Measurements from ENCODE around the gene PAPPA.

The PAPPA gene

GRCh38 chr9:116334546-116335150 lies 181.1 kb downstream of the PAPPA start:
- Histone ChIP-seq H3K4ac (ENCODE audit: low read depth, low read length) (no peak overlapping the region), H2BK5ac (ENCODE audit: low read length) (no peak overlapping the region), H3K9ac (ENCODE audit: low read length) (no peak overlapping the region), H3K79me1 (ENCODE audit: low read length) (no peaks in the 10 kb centered on the region), H3K4me2 (ENCODE audit: low read length) (no peak overlapping the region), H3K27ac (ENCODE audit: low read depth, low read length) (no peak overlapping the region), H3K18ac (ENCODE audit: low read length) (no peak overlapping the region), H3K27me3 (ENCODE audit: insufficient read depth, low read length, poor library complexity) (no peaks in the 10 kb centered on the region), H3K4me1 (ENCODE audit: control insufficient read depth, low read depth, low read length) (peaks cover 3% of the 10 kb centered on the region), H3K79me2 (ENCODE audit: control insufficient read depth, insufficient read depth, low read length) (no peaks in the 10 kb centered on the region), H3K56ac (ENCODE audit: low read length) (no peak overlapping the region), H2BK120ac (ENCODE audit: low read depth, low read length) (no peak overlapping the region), H3K4me3 (ENCODE audit: low read length) (no peak overlapping the region), H3K36me3 (ENCODE audit: control insufficient read depth, insufficient read depth, low read length) (no peaks in the 10 kb centered on the region), H2AK5ac (ENCODE audit: low read length) (no peak overlapping the region), H4K8ac (ENCODE audit: low read depth, low read length) (no peak overlapping the region), H4K5ac (ENCODE audit: low read length) (no peak overlapping the region), H3K23ac (ENCODE audit: low read length) (no peak overlapping the region), H2BK15ac (replicated peaks; ENCODE audit: low read depth) (no peak overlapping the region)
- no CpG with 5 or more reads among the region's 19 CpGs for WGBS (ENCODE audit: extremely low coverage, insufficient coverage, low lambda C conversion rate)
- DNase-seq, result no peak

DNA sequence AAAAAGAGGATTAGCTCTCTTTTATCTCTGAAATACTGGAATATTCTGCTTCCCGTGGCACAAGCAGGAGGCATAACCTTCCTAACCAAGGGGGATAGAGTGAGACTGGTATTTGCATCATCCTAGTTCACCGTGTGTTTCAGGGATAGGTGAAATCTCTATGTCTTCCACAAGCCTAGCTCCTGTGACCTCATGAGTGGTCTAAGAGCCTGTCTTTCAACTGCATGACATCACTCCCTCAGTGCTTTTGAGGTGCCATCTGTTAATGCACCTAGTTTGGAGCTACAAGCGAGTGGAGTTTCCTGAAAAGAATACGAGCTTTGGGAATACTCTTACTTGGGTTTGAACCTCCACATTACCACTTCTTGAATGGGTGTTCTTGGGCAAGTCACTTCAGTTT lies 181.8 kb downstream of the PAPPA start:
- WGBS (ENCODE audit: extremely low coverage, insufficient coverage, low lambda C conversion rate), result no CpG with 5 or more reads among the region's 4 CpGs

GRCh38 chr9:116336133-116336862 lies 182.7 kb downstream of the PAPPA start:
- no peak overlapping the region for H2AK5ac ChIP-seq (ENCODE audit: low read length)
- H2BK5ac ChIP-seq (ENCODE audit: low read length), result no peak overlapping the region
- H3K9ac ChIP-seq (ENCODE audit: low read length), result no peak overlapping the region
- H4K5ac ChIP-seq (ENCODE audit: low read length), result no peak overlapping the region
- no peak overlapping the region for H3K4me2 ChIP-seq (ENCODE audit: low read length)
- no peak overlapping the region for H2BK15ac ChIP-seq (replicated peaks; ENCODE audit: low read depth)
- no peaks in the 10 kb centered on the region for H3K79me2 ChIP-seq (ENCODE audit: control insufficient read depth, insufficient read depth, low read length)
- H3K4me1 ChIP-seq (ENCODE audit: control insufficient read depth, low read depth, low read length), result peaks cover 3% of the 10 kb centered on the region
- no peaks in the 10 kb centered on the region for H3K27me3 ChIP-seq (ENCODE audit: insufficient read depth, low read length, poor library complexity)
- no peak overlapping the region for H3K56ac ChIP-seq (ENCODE audit: low read length)
- no peak for DNase-seq
- H2BK120ac ChIP-seq (ENCODE audit: low read depth, low read length), result no peak overlapping the region
- no peak overlapping the region for H3K4me3 ChIP-seq (ENCODE audit: low read length)
- no peak overlapping the region for H3K18ac ChIP-seq (ENCODE audit: low read length)
- no peak overlapping the region for H3K23ac ChIP-seq (ENCODE audit: low read length)
- no CpG with 5 or more reads among the region's 7 CpGs for WGBS (ENCODE audit: extremely low coverage, insufficient coverage, low lambda C conversion rate)
- H3K36me3 ChIP-seq (ENCODE audit: control insufficient read depth, insufficient read depth, low read length), result no peaks in the 10 kb centered on the region
- H4K8ac ChIP-seq (ENCODE audit: low read depth, low read length), result no peak overlapping the region
- no peak overlapping the region for H3K4ac ChIP-seq (ENCODE audit: low read depth, low read length)
- H3K27ac ChIP-seq (ENCODE audit: low read depth, low read length), result no peak overlapping the region
- H3K79me1 ChIP-seq (ENCODE audit: low read length), result no peaks in the 10 kb centered on the region

More for the DNA sequence above, 181.8 kb downstream of the PAPPA start:
- no peak overlapping the region for H2BK5ac ChIP-seq (ENCODE audit: low read length)
- H4K8ac ChIP-seq (ENCODE audit: low read depth, low read length), result no peak overlapping the region
- H3K4ac ChIP-seq (ENCODE audit: low read depth, low read length), result no peak overlapping the region
- H3K56ac ChIP-seq (ENCODE audit: low read length), result no peak overlapping the region
- no peak overlapping the region for H3K4me3 ChIP-seq (ENCODE audit: low read length)
- no peak overlapping the region for H3K9ac ChIP-seq (ENCODE audit: low read length)
- H2BK15ac ChIP-seq (replicated peaks; ENCODE audit: low read depth), result no peak overlapping the region
- H3K27me3 ChIP-seq (ENCODE audit: insufficient read depth, low read length, poor library complexity), result no peaks in the 10 kb centered on the region
- H3K4me2 ChIP-seq (ENCODE audit: low read length), result no peak overlapping the region
- H3K23ac ChIP-seq (ENCODE audit: low read length), result no peak overlapping the region
- H2AK5ac ChIP-seq (ENCODE audit: low read length), result no peak overlapping the region
- H2BK120ac ChIP-seq (ENCODE audit: low read depth, low read length), result no peak overlapping the region
- H3K36me3 ChIP-seq (ENCODE audit: control insufficient read depth, insufficient read depth, low read length), result no peaks in the 10 kb centered on the region
- H4K5ac ChIP-seq (ENCODE audit: low read length), result no peak overlapping the region
- no peaks in the 10 kb centered on the region for H3K79me1 ChIP-seq (ENCODE audit: low read length)
- no peaks in the 10 kb centered on the region for H3K79me2 ChIP-seq (ENCODE audit: control insufficient read depth, insufficient read depth, low read length)
- DNase-seq, result no peak
- H3K4me1 ChIP-seq (ENCODE audit: control insufficient read depth, low read depth, low read length), result peaks cover 3% of the 10 kb centered on the region
- no peak overlapping the region for H3K27ac ChIP-seq (ENCODE audit: low read depth, low read length)
- H3K18ac ChIP-seq (ENCODE audit: low read length), result no peak overlapping the region

- no peak overlapping the region for H3K4ac ChIP-seq (ENCODE audit: low read depth, low read length)
- no peak overlapping the region for H4K8ac ChIP-seq (ENCODE audit: low read depth, low read length)
- WGBS (ENCODE audit: extremely low coverage, insufficient coverage, low lambda C conversion rate), result no CpG with 5 or more reads among the region's 2 CpGs
- H2BK15ac ChIP-seq (replicated peaks; ENCODE audit: low read depth), result no peak overlapping the region
- H3K79me1 ChIP-seq (ENCODE audit: low read length), result no peaks in the 10 kb centered on the region
- no peaks in the 10 kb centered on the region for H3K27me3 ChIP-seq (ENCODE audit: insufficient read depth, low read length, poor library complexity)
- DNase-seq, result no peak
- no peak overlapping the region for H2BK5ac ChIP-seq (ENCODE audit: low read length)
- no peak overlapping the region for H2BK120ac ChIP-seq (ENCODE audit: low read depth, low read length)
- no peak overlapping the region for H3K9ac ChIP-seq (ENCODE audit: low read length)
- no peak overlapping the region for H3K4me2 ChIP-seq (ENCODE audit: low read length)
- no peak overlapping the region for H4K5ac ChIP-seq (ENCODE audit: low read length)
- no peaks in the 10 kb centered on the region for H3K79me2 ChIP-seq (ENCODE audit: control insufficient read depth, insufficient read depth, low read length)
- no peak overlapping the region for H3K56ac ChIP-seq (ENCODE audit: low read length)
- no peaks in the 10 kb centered on the region for H3K36me3 ChIP-seq (ENCODE audit: control insufficient read depth, insufficient read depth, low read length)
- H3K4me1 ChIP-seq (ENCODE audit: control insufficient read depth, low read depth, low read length), result no peaks in the 10 kb centered on the region
- H2AK5ac ChIP-seq (ENCODE audit: low read length), result no peak overlapping the region
- H3K27ac ChIP-seq (ENCODE audit: low read depth, low read length), result no peak overlapping the region
- no peak overlapping the region for H3K23ac ChIP-seq (ENCODE audit: low read length)
- H3K4me3 ChIP-seq (ENCODE audit: low read length), result no peak overlapping the region
- no peak overlapping the region for H3K18ac ChIP-seq (ENCODE audit: low read length)
Observed at GRCh38 chr9:116337015-116337414, 183.4 kb downstream of the PAPPA start.

DNA sequence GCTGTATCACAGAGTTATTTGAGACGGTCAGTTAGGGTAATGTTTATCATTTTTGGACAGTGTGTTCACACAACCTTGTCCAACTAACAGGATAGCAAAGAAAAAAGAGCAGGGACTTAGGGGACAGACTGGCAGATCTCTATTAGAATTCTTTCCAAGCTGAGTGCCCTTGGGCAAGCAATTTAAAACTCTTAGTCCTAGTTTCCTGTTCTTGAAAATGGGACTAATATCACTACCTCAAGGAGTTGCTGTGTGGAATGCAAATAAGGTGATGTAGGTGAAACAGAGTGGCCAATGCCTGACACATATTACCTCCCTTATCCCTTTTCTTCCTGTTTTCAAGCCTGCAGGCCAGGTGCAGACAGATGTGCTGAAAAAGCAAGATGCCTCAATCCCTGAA lies 186.7 kb downstream of the PAPPA start:
- no peak overlapping the region for H3K56ac ChIP-seq (ENCODE audit: low read length)
- no peak overlapping the region for H2AK5ac ChIP-seq (ENCODE audit: low read length)
- H3K79me2 ChIP-seq (ENCODE audit: control insufficient read depth, insufficient read depth, low read length), result no peaks in the 10 kb centered on the region
- no peak overlapping the region for H4K8ac ChIP-seq (ENCODE audit: low read depth, low read length)
- H3K9ac ChIP-seq (ENCODE audit: low read length), result no peak overlapping the region
- no peak overlapping the region for H3K4me3 ChIP-seq (ENCODE audit: low read length)
- H2BK5ac ChIP-seq (ENCODE audit: low read length), result no peak overlapping the region
- H3K18ac ChIP-seq (ENCODE audit: low read length), result no peak overlapping the region
- no peak overlapping the region for H2BK120ac ChIP-seq (ENCODE audit: low read depth, low read length)
- no peaks in the 10 kb centered on the region for H3K36me3 ChIP-seq (ENCODE audit: control insufficient read depth, insufficient read depth, low read length)
- no peak overlapping the region for H4K5ac ChIP-seq (ENCODE audit: low read length)
- WGBS (ENCODE audit: extremely low coverage, insufficient coverage, low lambda C conversion rate), result no CpG with 5 or more reads among the region's 1 CpG
- no peak overlapping the region for H2BK15ac ChIP-seq (replicated peaks; ENCODE audit: low read depth)
- H3K4ac ChIP-seq (ENCODE audit: low read depth, low read length), result no peak overlapping the region
- DNase-seq, result no peak
- H3K27me3 ChIP-seq (ENCODE audit: insufficient read depth, low read length, poor library complexity), result no peaks in the 10 kb centered on the region
- no peak overlapping the region for H3K23ac ChIP-seq (ENCODE audit: low read length)
- no peak overlapping the region for H3K4me2 ChIP-seq (ENCODE audit: low read length)
- H3K27ac ChIP-seq (ENCODE audit: low read depth, low read length), result no peak overlapping the region
- H3K79me1 ChIP-seq (ENCODE audit: low read length), result no peaks in the 10 kb centered on the region
- H3K4me1 ChIP-seq (ENCODE audit: control insufficient read depth, low read depth, low read length), result no peaks in the 10 kb centered on the region

Data from mesendoderm (in vitro differentiated cells).